ENCODE measurements around the gene PRAC1.

The PRAC1 gene

GRCh38 chr17:48722201-48722907 is at the start of gene PRAC1:
TSS of gene PRAC1 (minus strand) at chr17:48722518. CDS start at chr17:48722392, 126 bp downstream.
- no peak for DNase-seq (ENCODE audit: low read depth)

DNA sequence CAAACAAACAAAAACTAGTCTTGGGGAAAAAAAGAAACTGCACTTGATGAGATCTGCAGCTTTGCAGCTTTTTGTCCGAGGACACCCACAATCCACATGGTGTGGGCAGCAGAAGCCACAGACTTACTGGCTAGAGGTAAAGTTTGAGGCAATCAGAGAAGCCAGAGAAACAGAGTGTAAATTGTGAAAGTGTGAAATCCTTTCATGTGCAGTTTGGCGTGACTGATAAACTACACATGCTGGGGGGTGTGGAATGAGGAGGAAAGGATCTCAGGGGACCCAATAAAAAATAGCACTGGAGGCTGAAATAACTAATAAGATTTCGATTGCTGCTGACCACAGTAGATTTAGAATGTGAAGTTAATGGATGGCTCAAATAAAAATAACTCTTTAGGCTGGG is 48.6 kb upstream of the PRAC1 start:
- no peak for DNase-seq (ENCODE audit: low read depth)

- no peak for DNase-seq (ENCODE audit: low read depth)
Measured at GRCh38 chr17:48769009-48769675, 46.8 kb upstream of the PRAC1 start.

DNA sequence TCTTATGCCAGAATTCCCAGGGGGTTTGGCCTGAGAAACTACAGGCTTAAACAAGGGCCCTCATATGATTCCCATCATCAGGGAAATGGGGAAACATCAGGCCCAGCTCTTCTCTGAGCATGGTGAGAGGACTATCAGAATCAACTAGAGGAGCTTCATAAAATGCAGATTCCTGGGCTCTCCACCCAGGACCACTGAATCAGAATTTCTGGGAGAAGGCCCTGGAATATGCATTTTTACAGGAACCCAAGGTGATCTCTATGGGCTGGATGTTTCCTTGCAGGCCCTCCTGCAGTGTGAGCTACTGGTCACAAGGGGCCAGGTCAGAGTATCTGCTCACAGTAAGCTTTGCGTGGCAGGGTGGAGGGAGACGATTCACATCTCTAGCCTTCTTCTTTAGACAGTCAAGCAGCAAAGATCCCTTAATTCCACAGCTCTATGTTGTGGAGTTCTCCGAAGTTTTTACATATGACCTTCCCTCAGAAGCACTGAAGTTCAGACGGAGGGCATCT is 45.0 kb upstream of the PRAC1 start:
- DNase-seq (ENCODE audit: low read depth): no peak

DNA sequence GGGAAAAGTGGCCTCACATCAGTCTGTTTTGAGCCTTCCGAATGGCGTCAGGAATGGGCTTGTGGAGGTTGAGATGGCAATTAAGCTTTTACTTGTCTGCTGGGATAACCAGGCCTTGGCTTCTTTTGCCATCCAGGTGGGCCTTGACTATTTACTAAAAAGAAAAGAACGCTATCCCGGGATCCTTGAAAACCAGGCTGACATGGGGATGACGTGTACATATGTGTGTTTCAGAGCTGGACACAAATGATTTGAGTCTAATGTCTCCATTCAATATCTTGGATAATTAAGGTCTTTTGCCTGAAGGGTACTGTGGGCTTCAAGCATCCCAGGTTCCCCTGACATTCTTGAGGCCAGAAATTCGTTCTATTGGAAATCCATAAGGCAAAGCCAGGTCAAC is 38.8 kb upstream of the PRAC1 start:
- DNase-seq (ENCODE audit: low read depth): no peak

GRCh38 chr17:48760411-48760810 is 38.1 kb upstream of the PRAC1 start:
- DNase-seq (ENCODE audit: low read depth): no peak

DNA sequence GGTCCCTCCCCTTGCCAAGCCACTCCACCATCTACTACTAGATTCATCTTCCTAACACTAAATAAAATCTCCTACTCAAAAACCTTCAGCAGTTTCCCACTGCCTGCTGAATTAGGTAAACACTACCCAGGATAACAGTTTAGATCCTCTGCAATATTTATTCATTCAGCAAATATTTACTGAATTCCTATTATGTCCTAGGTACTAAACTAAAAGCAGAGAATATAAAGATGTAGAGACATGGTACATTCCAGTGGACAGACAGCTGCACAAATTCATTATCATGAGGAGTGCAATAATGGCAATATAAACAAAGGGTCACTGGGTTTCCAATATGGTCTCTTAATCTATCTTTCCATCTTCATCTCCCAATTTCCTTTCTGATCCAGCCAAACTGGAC is 37.0 kb upstream of the PRAC1 start:
- DNase-seq (ENCODE audit: low read depth): no peak

- no peak for DNase-seq (ENCODE audit: low read depth)
Measured at GRCh38 chr17:48757524-48757961, 35.2 kb upstream of the PRAC1 start.

GRCh38 chr17:48756830-48757251 is 34.5 kb upstream of the PRAC1 start:
- no peak for DNase-seq (ENCODE audit: low read depth)

- DNase-seq (ENCODE audit: low read depth): no peak
Measured at GRCh38 chr17:48755356-48755755, 33.0 kb upstream of the PRAC1 start.

DNA sequence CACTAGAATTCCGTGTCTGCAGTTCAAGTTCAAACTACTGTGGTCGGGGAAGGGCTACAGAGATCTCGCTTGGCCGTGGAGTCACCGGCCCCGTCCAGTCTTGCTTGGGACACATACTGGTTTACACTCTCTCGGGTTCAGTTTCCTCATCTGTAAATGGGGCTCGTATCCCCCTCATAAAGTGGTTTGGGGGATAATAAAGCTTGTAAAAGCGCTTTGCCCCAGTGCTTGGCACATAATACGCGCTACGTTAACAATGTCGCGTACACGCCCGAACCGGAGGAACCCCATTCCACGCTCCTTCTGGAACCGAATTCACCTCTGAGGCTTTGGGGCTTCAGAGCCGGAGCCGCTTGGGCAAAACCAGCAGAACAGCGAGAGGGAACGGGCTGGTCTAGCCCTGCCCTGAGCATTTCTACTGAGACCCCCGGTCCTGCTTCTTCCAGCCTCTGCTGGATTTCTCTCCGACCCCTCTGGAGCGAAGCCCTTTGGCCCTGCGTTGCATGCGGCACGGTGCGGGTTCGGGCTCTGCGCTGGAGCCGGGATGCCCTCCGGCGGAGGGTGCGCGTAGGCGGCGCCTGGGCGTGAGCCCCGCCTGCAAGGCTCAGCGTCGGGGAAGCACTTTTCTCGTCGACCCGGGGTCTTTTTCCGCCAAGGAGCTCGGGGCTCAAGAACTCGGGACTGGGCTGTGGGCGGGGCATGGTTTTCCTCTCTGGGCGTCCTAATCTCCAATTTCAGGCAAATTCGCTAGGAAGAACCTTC is 32.4 kb upstream of the PRAC1 start:
- DNase-seq (ENCODE audit: low read depth): no peak

DNA sequence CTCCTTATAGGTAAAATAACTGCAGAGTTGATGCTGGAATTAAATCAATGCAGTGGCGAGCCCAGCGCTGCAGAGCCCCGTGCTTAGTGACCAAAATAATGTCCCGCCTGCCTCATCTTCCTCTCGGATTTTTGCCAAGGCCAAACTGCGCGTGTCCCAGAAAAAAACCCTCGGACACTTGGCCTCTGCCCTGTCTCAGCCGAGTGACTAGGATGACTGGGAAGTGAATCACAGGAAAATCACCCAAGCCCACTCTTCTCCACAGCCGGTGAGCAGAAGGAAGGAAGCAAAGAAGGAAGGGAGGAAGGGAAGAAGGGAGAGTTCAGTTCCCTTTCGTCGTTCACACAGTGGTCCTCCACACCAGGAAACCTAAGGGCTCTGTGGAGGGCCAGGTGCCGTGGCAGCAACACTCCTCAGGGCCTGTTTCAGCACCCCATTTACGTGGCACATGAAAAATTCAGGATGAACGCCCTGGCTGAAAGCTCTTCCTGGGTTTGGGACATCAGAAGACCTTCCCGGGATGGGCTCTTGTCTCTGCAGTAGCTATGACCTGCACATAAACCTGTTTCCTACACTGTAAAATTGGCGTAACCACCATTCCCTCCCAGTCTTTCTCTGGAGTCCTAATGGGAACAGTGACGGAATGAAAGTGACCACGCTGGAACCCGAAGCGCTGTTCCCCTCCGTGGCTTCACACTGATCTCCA is 31.6 kb upstream of the PRAC1 start:
- no peak for DNase-seq (ENCODE audit: low read depth)

DNA sequence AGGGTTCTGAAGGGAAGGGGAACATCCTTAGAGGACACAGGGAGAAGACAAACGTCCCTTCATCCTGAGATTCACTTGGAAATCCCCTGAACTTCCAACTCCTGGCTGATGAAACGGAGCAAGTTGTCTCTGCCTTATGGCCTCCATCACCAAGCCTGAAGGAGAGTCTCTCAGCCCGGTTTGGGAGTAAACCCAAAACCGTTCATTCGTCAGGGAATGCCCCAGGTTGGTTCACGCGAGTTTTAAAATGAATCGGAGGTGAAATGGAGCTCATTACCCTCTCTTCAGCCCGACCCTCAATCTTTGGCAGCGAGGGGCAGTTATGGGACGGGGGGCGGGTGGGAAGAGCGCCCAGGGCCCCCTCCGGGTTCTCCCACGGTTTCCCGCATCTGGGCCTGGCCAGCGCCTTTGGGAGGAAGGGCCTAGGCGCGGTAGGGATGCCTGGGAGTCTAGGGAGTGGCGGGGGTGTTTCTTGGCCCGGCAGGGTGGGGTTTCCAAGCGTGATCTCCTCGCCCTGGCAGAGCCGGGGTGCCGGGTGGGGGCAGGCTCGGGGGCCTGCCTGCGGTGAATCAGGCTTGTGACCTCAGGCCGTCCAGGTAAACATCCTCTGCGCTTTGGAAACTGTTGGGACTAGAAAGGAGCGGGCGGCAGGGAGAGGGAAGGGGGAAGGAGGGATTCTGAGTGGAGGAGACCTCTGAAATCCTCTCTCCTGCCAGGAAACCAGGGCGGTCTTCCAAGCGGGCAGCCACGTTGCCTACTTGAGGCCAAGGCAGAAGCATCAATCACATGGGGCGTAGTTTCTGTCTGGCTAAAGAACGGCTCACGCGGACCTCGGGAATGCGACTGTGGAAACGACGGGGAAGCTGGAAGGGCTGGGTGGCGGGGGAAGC is 30.3 kb upstream of the PRAC1 start:
- DNase-seq (ENCODE audit: low read depth): no peak

- DNase-seq (ENCODE audit: low read depth): no peak
Measured at GRCh38 chr17:48751733-48752398, 29.5 kb upstream of the PRAC1 start.

DNA sequence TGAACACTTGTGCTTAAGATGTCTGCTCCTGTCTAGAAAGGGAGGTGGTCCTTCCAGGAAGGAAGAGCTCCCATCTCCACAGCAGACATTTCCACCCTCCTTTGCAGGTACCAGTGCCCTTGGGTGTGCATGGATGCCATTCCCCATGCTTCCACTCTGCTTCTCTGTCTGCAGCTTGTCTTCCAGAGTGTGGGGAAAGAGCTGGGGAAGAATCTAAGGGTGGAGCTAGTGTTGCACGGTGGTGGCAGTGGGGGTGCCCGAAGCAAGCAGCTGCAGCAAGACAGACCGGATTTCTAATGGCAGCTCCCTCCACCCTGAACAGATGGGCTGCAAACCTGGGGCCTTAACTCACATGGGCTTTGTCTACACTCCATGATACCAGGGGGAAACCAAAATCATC is 28.9 kb upstream of the PRAC1 start:
- DNase-seq (ENCODE audit: low read depth): no peak

DNA sequence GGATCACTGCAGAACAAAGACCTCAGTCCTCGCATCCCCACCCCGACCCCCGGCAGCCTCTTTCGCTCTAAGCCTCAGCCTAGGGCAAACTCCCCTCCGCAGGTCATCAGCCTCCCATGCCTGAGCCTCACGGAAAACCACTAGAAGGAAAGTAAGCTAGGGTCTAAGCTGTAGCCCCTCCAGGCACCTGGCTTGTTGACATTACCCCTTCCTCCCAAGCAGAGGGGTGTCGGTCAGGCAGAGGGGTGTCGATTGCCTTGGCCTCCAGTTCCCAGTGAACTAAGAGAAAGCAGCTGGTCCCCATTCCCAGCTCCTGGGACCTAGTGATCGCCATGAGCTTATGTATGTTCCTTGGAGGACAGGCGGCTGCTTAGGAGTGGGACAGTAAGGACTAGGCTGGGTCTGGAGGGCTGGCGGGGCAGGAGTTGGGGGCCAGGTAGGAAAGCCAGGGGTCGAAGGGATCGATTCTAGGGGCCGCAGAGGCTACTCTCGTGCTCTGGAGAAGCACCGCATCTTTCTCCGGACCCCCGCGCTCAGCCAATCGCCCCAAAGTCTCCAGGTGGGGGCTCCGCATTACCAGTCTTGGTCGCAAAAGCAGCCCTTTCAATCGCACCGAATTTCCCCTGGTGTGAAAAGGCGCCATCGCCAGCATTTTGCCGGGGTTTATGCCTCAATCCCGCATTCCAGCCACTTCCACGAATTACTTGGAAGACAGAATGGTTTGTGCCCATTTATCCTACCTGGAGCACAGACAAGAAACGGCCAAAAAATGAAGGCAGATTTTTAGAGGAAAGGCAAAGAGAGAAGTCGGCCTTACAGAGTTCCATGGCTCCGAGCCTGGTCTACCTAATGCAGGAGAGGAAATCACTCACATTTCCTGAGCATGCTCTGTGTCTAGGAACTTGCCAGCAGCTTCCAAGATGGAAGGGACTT is 27.6 kb upstream of the PRAC1 start:
- DNase-seq (ENCODE audit: low read depth): no peak

DNA sequence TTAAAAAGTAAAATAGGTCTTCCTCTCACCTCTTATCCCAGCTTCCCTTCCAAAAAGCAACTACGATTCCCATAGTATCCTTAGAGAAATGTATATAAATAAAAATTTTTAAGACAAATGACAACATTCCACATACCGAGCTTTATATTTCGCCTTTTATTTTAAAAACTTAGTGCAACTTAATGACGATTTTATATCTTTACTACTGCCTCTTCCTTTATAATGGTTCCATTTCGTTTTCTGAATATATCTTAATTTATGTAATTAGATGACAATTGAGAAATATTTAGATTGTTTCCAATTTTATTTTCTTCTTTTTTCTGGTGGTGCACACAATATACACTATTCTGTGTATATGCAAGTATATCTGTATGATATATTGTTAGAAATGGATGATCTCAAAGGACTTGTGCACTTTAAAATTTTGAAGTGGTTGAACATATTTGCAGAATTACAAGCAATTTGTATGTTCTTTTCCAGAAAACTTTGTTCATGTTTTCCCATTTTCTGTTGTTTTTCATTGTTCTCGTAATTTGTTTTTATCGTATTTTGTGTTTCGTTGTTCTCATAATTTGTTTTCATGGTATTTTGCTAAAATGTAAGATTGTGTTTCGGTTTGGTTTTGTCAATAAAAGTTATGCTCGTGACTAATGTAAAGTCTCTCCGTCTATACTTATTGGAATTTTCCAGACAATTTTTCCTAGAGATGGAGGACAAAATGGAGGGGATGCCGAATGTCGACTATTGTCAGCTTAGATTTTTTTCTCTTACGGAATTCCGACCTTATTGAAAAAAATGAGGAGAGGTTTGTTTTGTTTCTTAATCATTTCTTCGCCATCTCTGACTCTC is 26.6 kb upstream of the PRAC1 start:
- DNase-seq (ENCODE audit: low read depth): no peak

All from activated gamma-delta T cell treated with anti-CD3 and anti-CD28 coated beads, Interleukin-2, amount 50 U/mL, for 16 hours (primary cell).